HTR-8/SVneo (cell line): ENCODE measurements around the gene SOS1.
"Not testable (repeated sequence)": the region's sequence is repeated elsewhere in the genome, so short reads cannot be mapped to it uniquely, and the experiment has no call there.

Source experiments
- DNase-seq: peaks from one replicate; pipeline ENCODE4 v3.0.0; 2011; ENCODE audit warnings: low spot score, mixed read lengths; ENCODE audit not compliant: insufficient read length
- FAIRE-seq: peaks from 2 replicates; lab custom pipeline; 2011; peaks lifted over from hg19 to GRCh38; lab: Jason Lieb, UNC

The SOS1 gene

GRCh38 chr2:39107724-39108273, 13.1 kb downstream of the SOS1 start:
- FAIRE-seq = no peak
- DNase-seq = no peak

GRCh38 chr2:39107156-39107555, 13.7 kb downstream of the SOS1 start:
- no peak for DNase-seq
- FAIRE-seq = no peak

- FAIRE-seq (no peak), DNase-seq (no peak)
Observed at GRCh38 chr2:39099870-39100728, 20.8 kb downstream of the SOS1 start.

DNA sequence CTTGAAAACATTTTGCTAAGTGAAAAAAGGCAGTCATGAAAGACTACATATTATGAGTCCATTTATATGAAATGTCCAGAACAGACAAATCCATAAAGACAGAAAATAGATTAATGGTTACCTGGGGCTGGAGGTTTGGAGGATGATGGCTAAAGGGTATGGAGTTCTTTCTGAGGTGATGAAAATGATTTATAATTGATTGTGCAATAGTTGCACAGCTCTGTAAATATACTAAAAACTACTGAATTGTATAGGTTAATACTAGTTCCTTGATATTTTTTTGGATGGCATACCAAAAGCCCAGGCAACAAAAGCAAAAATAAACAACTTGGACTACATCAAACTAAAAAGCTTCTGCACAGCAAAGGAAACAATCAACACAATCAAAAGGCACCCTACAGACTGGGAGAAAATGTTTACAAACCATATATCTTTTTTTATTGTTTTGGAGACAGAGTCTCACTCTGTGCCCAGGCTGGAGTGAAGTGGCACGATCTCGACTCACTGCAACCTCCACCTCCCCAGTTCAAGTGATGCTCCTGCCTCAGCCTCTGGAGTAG, 21.5 kb downstream of the SOS1 start:
- DNase-seq (no peak), FAIRE-seq (no peak)

- no peak for DNase-seq
- no peak for FAIRE-seq
Observed at GRCh38 chr2:39095624-39096023, 25.2 kb downstream of the SOS1 start.

DNA sequence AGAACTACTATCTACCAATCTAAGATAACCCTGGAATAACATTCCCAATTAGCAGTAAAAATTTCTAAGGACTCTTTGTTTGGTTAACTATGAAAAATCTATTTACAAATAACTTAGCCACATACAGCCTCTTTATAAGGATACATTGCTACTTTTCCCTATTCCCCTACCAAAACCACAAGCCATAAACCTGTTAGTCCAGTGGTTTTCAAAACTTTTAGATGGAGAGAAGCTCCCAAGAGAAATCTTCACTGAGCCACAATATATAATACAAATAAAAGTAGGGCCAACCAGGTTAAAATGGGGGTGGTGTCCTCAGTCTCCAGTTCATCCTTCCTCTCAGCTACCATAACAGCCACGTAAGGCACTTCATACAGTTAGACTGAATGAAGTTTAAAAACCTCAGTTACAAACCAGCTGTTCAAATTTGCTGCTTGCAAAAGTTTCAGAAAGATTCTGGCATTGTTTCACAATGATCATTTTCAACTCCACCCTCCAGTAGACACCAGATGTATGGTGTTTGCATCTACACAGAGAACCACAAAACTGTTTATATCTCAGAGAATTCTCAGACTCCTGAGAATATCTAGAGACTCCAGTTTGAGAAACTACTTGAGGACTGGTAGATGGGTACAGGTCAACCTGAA, 26.0 kb downstream of the SOS1 start:
- FAIRE-seq (no peak), DNase-seq (no peak)

GRCh38 chr2:39093218-39093898, 27.5 kb downstream of the SOS1 start:
- DNase-seq (no peak), FAIRE-seq (no peak)

- no peak for FAIRE-seq
- DNase-seq = no peak
Observed at GRCh38 chr2:39091543-39091942, 29.3 kb downstream of the SOS1 start.

DNA sequence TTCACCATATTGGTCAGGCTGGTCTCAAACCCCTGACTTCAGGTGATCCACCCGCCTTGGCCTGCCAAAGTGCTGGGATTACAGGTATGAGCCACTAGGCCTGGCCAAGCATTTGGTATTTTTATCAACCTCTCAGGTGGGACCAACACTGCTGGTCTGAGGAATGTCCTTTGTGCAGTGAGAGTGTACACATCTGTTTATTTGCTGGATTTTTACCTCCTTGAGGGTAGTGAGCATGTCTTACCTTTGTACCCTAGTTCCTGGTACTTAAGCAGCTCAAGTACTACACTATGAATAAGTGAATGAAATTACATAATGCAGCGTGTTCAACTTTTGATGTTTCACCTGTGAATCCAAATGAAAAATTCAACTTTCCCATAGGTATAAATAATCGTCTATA, 29.8 kb downstream of the SOS1 start:
- FAIRE-seq (no peak), DNase-seq (no peak)

DNA sequence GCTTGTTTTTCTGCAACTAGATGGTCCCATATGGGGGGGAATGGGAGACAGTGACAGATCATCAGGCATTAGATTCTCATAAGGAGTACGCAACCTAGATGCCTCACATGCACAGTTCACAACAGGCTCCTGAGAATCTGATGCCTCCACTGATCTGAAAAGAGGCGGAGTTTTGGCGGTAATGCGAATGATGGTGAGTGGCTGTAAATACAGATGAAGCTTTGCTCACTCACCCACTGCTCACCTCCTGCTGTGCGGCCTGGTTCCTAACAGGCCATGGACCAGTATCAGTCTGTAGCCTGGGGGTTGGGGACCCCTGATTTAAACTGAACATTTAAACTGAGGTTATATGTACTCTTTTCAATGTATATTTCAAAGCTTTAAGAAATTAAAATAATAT, 40.7 kb downstream of the SOS1 start:
- DNase-seq (no peak), FAIRE-seq (no peak)

DNA sequence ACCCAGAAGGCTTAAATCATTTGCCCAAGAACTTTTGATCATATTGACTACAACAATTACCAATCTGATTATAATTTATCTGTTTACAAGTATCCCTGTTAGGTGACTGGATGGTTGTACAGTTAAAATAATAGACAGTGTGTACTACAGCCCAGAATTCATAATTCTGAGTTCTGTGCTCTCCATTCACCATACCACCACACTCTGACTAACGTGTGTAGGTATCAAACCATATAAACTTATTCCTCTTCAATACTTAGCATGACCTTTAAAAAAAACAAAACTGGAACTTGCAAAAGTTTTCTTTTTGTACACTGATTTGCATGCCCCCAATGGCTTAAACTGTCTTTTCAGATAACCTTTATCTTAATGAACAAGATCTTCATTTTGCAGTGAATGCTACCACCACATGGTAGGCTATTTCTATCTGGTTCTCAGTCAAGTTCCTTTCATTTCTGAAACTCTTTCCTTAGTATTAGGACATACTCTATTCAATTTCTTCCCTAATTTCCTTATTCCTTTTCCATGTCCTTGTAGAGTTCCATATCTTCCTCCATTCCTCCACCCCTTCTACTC, 50.9 kb downstream of the SOS1 start:
- FAIRE-seq = no peak

DNA sequence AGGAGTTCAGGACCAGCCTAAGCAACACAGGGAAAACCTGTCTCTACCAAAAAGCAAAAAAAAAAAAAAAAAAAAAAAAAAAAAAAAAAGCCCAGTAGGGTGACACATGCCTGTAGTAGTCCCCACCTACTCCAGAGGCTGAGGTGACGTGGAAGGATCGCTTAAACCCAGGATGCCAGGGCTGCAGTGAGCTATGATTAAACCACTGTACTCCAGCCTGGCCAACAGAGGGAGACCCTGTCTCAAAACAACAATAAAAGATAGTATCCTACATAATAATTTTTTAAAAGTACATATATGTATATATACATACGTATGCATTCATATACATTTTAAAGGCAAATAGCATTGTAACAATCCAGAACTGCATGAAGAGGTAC, 51.7 kb downstream of the SOS1 start:
- DNase-seq = no peak
- no peak for FAIRE-seq

More for the DNA sequence above, 50.9 kb downstream of the SOS1 start:
- no peak for DNase-seq

GRCh38 chr2:39068299-39069135, 52.3 kb downstream of the SOS1 start:
- DNase-seq = no peak
- FAIRE-seq = no peak

GRCh38 chr2:39065616-39066015, 55.2 kb downstream of the SOS1 start:
- DNase-seq (no peak), FAIRE-seq (no peak)

DNA sequence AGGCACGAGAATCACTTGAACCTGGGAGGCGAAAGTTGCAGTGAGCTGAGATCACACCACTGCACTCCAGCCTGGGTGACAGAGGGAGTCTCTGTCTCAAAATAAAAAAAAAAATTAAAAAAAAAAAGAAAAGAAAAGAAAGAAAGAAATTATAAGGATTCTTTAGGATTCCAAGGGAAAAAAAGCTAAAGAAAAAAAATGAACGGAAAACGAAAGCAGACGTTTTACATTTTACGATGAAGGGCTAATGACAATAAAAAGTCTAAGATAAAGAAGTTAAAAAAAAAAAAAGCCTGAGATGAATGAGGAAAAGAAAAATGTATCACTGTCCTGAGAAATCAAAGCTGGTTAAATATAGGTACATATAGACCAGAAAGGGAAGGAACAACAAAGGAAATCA, 58.5 kb downstream of the SOS1 start:
- FAIRE-seq (no peak), DNase-seq (no peak)

- DNase-seq = no peak
- FAIRE-seq = no peak
Observed at GRCh38 chr2:39061280-39061679, 59.6 kb downstream of the SOS1 start.

GRCh38 chr2:39059366-39059952, 61.4 kb downstream of the SOS1 start:
- FAIRE-seq (no peak), DNase-seq (peak; percentile 53)

DNA sequence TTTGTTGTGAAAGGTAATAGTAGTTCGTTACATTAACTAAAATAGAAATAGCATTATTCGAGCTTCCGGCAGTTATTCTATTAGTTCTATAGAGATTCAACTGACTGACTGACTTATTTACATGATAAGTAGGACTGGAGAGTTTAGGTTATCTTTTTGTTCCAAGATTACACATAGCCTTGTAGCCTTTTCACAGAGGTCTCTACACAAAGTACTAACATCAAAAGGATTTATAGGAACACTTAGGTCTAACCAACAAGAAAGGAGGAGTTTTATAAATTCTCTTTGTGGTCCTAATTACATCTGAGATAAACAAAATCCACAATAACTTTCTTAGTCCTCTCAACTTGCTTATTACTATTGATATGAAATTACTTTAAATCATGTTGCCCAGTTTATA, 62.8 kb downstream of the SOS1 start:
- no peak for DNase-seq
- FAIRE-seq = no peak

- FAIRE-seq = not testable (repeated sequence)
Observed at GRCh38 chr2:39052665-39053064, 68.2 kb downstream of the SOS1 start.

More at GRCh38 chr2:39052665-39053064, 68.2 kb downstream of the SOS1 start:
- not testable (repeated sequence) for DNase-seq
